ENCODE measurements around the gene LBP.
"Not testable (repeated sequence)": the region's sequence is repeated elsewhere in the genome, so short reads cannot be mapped to it uniquely, and the experiment has no call there.

Gene LBP

DNA sequence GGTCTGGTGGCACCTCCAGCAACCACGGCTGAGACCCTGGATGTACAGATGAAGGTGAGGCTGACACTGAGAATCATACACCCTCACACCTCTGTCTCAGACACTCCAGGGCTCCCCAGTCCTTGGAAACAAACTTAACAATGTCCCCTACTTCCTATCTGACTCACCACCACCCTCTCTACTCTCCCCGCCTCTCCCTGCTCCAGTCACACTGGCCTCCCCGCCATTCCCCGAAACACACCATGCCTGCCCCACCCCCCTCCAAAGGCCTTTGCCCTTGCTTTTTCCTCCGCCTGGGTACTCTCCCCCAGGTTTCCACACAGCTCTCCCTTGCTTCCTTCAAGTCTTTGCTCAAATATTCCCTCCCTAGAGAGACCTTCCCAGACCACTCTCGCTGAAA lies 26.1 kb upstream of the LBP start:
- no peak for DNase-seq (ENCODE audit: low read depth in 2 of 2)

DNA sequence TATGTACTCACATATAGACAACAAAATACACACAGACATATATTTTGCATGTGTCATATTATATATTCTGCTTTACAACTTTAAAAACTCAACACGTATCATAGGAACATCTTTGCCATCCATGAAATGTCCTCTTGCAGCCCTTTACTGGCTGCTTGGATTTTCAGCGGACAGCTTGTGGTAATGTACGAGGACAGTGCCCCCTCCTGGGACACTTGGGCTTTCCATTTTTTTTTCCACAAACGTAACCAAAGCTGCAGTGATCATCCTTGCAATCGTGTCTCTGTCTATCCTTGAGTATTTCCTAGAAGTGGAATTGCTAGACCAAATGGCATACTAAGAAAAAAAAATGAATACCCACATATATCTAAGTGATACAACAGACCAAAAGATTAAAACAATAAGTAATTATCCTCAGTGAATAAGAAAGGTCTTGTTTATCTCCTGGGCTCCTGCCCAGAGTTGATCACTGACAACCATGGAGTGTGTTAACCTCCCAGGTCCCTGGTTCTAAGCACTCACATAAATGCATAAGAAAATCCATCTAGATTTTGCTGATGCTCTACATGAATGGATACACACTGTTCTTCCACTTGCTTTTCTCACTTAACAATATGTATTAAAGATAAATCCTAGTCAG lies 24.2 kb upstream of the LBP start:
- DNase-seq (ENCODE audit: low read depth in 2 of 2), result no peak

DNA sequence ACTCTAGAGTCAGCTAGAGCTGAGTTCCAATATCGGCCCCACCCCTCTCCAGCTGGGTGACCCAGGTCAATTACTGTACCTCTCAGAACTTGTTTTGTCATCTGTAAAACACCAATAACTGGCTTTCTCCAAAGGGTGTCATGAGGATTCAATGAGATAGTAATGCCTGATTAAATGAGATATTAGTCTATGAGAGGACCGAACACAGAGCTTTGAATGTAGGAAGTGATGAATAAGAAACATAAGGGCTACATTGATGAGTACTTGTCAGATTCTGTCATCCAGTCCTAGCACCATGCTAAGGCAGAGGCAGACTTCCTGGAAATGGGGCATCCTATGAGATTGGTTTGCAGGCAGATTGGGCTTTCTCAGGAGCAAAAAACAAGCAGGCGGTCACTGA lies 22.1 kb upstream of the LBP start:
- no peak for DNase-seq (ENCODE audit: low read depth in 2 of 2)

DNA sequence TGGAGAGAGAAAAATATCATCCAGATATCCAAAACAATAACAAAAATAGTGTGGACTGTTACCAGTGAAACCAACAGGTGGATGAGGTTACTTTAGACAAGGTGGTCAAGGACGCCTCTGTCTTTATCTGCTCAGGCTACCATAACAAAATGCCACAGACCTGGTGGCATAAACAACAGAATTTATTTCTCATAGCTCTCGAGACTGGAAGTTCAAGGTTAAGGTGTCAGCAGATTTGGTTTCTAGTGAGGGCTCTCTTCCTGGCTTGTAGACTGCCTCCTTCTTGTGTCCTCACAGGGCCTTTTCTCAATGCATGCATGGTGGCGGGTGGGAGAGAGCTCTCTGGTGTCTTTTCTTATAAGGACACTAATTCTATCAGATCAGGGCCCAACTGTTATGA lies 21.1 kb upstream of the LBP start:
- DNase-seq (ENCODE audit: low read depth in 2 of 2), result no peak

DNA sequence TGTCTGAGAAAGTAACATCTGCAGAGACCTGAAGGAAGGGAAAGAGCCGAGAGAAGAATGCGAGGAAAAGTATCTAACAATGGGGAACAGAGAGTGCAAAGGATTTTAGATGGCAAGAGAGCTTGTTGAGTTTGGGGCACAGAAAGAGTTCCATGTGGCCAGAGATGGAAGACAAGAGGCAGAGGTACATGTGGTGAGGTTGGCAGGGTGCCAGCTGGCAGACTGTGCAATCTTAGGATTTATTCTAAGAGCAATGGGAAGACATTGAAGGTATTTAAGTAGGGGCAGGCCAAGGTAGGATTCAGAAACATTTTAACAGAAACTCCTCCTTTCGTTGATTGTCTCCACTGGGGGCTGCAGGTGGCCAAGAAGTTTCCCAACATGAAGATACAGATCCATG lies 20.4 kb upstream of the LBP start:
- no peak for DNase-seq (ENCODE audit: low read depth in 2 of 2)

DNA sequence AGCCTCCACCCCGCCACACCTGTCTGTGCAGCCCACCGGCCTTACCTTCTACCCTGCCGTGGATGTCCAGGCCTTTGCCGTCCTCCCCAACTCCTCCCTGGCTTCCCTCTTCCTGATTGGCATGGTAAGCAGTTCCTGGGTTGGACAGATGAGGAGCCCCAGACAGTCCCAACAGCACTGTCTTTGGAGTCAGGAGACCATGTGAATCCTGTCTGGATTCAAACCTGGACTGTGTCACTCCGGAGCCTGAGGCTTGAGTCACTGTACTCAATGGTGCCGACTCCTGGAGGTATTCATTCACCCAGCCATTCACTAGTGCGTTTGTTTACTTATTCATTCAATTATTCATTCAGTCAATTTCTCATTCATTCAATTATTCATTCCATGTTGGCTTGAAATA lies 20.0 kb upstream of the LBP start:
- DNase-seq (ENCODE audit: low read depth in 2 of 2), result no peak

DNA sequence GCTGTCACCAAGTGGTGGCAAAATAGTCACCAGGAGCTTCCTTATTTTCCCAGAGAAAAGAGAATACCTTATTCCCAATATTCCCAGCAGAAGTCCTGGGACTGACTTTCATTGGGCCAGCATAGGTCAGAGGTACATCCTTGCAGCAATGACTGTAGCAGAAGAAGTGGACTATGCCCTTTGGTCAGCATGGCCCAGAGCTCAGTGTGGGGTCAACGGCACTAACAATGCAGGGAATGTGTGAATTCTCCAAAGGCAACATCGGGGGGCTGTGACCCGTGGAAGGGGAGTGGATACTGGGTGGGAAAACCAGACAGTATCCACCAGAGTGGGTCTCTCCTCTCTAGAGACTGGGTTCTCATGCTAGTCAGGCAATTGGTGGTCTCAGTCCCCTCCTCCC lies 15.6 kb upstream of the LBP start:
- DNase-seq (ENCODE audit: low read depth in 2 of 2), result no peak

DNA sequence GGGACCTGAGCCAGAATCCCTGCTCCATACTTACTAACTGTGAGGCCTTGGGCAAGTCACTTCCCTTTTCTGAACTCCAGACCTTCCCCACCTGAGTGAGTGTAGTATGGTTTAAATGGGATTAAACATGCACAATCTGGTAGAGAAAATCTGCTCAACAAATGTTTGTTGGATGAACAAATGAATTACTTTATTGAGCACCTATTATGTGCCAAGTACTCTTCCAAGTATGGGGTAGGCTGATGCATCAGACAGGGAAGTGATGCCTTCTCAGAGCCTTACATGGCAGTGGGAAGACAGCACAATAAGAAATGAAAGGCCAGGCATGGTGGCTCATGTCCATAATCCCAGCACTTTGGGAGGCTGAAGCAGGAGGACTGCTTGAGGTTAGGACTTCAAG lies 15.0 kb upstream of the LBP start:
- DNase-seq (ENCODE audit: low read depth in 2 of 2), result no peak

DNA sequence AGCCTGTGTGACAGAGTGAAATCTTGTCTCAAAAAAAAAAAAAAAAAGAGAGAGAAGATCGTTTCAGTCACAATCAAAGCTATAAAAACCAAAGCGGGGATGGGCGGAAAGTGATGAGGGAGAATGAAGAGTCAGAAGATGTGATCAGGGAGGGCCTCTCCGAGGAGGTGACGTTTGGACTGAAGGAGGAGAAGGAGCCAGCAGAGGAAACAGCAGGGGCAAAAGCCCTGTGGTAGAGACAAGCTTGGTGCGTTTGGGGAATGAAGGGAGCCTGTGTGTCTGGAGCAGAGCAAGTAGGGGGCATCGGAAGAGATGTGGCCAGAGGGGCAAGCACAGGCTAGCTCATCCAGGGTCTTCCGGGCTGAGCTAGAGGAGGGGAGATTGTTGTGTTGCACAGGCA lies 14.5 kb upstream of the LBP start:
- DNase-seq (ENCODE audit: low read depth in 2 of 2), result no peak

DNA sequence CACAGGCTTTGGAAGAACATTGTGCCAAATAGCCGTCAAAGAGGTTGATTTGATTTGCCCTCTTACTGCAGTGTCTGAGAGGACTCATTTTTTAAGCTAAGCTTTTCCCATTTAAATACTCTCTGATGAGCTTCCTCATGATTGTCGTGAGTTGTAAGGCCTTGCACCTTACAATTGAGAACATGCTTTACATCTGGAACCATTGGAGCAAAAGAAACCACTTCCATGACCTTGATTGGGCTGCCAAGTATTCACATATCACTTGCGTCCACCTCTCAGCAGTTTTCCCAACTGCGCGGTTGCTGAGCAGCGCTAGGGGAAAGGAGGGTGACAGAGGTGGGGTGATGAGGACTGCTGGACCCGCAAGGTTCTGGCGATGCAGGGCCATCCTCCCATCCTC lies 12.3 kb upstream of the LBP start:
- DNase-seq (ENCODE audit: low read depth in 2 of 2), result no peak

DNA sequence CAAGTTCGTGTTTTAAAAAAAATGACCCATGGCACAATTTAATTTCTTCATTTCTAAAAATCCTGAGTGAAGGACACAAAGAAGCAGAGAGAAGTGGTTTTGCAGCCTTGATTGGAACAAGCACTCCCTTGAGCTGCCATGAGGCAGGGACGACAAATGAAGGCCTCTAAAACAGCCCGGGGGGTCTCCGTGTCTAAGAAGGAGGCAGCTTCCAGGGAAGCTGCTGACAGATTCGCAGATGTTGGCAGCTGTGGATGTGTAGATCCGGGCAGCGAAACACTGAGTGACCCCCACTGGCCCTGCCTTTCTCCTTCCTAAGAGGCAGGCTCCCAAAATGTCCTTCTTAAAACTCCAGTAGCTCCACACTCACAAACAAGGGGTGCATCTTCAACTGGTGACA lies 9.6 kb upstream of the LBP start:
- DNase-seq (ENCODE audit: low read depth in 2 of 2), result no peak

DNA sequence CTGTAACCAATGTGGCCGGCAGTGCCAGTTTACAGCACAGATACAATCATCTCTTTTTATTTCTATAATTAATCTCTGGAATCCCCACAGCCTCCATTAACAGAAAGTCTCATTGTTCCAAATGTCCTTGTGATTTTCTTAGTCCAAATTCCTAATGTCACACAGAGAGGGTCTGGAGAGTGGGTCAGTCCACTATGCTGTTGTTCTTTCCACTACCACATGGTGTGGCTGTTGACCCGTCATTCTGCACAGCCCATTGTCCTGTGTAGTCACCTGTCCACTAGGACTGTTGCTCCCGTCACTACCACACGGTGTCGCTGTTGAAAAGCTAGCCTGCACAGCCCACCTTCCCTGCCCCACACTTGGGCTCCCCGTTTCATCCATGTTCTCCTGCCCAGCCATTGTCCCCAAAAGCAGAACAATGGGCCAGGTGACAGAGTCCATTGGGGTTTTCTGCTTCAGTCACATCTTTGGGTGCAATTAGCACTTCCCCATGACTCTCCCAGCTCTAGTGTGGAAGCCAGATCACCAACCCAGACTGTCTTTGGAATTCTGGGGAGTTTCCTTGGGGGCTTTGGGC lies 8.6 kb upstream of the LBP start:
- no peak for DNase-seq (ENCODE audit: low read depth in 2 of 2)

DNA sequence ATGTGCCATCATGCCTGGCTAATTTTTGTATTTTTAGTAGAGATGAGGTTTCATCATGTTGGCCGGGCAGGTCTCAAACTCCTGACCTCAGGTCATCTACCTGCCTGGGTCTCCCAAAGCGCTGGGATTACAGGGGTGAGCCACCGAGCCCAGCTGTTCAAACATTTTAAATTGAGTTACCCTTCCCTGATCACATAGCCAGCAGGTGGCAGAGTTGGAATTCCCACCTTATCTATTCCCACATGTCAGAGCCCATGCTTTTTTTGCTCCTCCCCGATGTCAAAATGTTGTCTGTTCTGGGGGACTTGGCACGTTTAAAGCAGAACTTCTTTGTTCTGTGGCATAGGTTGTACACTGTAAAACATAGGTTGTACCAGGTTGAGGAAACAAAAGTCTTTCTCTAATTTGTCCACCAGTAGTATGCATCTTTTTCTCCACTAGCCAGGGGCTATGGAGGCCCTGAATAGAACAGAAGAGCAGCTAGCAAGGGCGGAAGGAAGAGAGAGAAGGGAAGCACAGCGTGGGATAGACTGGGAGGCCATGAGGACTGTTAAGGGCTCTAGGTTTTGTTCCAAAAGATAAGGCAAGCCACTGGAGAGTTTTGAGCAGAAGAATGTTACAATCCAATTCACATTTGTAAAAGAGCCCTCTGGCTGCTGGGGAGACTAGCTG lies 7.3 kb upstream of the LBP start:
- DNase-seq (ENCODE audit: low read depth in 2 of 2), result no peak

DNA sequence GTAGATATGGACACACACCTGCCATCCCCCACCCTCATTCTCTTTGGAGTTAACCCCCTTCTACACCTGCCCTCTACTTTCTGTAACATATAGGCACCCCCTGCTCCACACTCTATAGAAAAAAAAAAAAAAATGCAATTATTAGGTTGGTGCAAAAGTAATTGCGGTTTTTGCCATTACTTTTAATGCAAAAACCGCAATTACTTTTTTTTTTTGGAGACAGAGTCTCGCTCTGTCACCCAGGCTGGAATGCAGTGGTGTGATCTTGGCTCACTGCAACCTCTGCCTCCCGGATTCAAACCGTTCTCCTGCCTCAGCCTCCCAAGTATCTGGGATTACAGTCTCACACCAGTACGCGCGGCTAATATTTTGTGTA lies 6.8 kb upstream of the LBP start:
- DNase-seq (ENCODE audit: low read depth in 2 of 2), result not testable (repeated sequence)

DNA sequence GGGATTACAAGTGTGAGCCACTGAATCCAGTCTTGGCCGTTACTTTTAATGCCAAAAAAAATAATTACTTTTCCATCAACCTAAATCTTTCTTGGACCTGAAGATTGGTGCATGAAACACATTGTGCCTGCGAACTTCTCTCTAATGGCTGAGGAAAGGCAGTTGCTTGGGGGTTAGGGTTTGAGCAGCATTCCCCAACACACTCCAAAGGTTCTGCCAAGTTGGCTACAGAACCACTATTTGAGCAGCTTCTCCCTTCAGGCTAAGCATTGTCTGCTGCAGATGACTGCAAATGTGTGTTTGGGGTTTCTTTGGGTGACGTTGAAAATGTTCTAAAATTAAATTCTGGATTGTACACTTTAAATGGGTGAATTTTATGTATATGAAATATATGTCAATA lies 6.3 kb upstream of the LBP start:
- no peak for DNase-seq (ENCODE audit: low read depth in 2 of 2)

DNA sequence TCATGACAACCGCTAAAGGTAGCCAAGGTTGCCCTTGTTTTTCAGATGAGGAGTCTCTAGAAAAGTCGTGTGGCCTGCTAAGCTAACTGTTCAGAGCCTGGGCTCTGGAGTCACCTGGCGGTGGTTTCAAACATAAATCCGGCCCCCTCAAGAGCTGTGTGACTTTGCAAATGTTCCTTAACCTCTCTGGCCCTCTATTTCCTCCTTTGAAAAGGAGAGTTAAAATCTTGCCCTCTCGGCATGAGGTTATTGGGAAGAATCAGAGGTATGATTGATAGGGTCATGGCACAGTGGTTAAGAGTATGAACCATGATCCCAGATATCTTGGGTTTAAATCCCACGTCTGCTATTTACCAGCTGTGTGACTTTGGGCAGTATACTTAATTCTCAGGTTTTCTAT lies 5.6 kb upstream of the LBP start:
- no peak for DNase-seq (ENCODE audit: low read depth in 2 of 2)

DNA sequence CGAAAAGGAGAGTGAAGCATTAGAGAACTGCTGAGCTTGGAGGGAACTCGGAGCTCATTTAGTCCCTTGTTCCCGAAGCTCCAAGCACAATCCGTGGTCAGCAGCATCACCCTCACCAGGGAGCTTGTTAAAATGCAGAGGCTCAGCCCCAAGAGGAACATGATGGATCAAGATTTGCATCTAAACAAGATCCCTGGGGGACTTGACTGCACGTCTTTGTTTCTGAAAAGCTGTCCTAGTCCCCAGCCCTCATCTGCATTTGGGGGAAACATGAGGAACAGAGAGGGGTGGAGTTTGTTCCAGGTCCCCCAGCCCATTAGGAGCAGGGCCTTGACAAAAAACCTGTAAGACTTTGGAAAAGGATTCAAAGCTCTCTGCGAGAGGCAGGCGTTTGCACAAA lies 4.1 kb upstream of the LBP start:
- DNase-seq (ENCODE audit: low read depth in 2 of 2), result no peak

DNA sequence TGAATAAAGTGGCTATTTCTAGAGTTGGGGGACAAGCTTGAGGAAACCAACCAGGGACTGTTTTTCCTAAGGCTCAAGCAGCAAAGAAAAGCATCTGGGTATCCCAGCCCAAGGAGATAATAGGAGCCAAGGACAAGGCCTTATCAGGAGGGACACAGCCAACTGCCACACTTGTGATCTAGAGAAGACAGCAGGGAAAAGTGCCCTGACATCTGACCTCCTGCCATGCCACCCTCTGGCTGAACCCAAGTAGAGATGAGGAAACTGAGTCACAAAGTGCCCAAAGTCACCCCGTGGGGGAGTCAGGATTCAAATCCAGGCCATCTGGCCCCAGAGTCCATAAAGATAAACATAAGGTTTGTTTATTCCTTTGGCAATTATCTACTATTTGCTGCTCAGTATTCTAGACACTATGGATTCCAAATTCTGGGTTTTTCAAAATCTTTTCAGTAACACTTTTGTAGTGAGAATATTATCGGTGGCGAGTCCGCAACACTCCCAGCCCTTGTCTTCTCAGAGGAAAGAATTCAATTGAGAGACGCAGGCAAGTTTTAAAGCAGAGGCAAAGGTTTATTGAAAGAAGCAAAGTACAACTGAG lies 3.5 kb upstream of the LBP start:
- no peak for DNase-seq (ENCODE audit: low read depth in 2 of 2)

DNA sequence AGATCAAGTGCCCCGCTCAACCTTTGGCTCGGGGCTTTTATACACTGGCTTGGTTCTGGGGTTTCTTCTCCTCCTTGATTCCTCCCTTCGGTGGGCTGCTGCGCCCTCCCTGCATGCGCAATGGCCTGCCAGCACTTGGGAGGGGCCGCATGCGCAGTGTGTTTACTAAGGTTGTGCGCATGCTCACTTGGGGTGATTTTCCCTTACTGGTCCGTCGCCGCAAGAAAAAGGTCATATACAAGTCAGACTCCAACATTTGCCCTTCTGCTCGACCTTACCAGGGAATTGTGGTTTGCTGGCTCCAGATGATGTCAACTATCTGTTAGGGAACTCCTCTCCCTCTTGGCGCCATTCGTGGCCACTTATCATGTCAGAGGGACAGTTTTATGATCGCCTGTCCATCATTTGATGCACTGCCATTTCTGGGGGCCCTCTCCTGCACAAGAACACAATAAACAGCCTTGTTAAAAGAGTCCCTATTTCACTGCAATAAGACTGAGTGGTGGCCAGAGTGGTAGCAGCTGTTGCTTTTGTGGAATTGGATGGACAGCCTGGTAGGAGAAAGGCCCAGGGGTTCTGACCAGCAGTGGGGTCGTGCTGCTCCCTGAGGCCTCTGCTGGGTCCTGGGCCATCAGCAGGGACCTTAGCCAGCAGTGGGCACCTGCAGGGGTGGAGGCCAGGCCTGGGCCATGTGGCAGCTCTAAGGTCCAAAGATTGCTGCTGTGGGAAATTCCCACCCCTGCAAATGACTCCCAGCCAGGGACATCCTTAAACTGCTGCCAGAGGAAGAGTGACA lies 2.8 kb upstream of the LBP start:
- no peak for DNase-seq (ENCODE audit: low read depth in 2 of 2)

DNA sequence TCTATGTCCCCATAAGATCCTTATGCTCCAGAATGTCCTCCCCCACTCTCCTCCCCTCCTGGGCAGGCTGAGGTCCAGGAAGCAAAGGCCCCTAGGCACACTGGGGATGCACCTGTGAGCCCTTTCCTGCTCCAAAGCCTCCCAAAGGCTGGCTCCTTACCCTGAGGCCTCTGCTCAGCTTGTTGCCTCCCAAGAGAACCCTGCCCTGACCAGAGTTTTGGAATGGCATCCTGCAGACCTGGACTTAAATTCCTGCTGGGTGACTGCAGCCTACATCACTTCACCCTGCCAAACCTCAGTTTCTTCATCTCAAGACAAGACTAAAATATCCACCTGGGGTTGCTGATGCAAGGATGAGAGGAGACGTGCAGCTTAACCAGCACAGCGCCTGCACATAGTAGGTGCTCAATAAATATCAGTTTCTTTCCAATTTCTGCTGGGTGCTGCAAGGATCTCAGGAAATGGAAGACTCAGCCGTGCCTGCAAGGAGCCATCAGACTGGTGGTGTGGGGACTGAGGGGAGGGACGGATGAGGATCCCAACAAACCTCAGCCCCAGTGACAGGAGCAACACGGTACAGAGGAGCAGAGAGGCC lies 2.1 kb upstream of the LBP start:
- no peak for DNase-seq (ENCODE audit: low read depth in 2 of 2)

DNA sequence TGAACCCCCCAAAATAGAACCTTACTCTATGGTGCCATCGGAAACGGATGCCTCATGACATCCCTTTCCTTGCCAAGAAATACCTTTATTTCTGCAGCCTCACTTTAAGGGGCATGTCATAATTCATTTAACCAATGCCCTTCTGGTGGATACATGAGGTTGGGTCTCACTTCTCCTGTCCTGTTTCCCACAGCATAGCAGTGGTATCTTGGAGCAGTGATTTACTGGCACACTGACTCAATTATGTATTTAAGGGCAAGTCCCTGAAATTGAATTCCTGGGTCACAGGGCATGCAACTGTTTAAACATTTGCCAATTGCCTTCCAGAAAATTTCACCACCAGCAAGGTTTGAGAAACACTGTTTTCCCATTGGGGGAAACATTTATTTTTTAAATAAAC lies 639 bp upstream of the LBP start:
- DNase-seq (ENCODE audit: low read depth in 2 of 2), result no peak

DNA sequence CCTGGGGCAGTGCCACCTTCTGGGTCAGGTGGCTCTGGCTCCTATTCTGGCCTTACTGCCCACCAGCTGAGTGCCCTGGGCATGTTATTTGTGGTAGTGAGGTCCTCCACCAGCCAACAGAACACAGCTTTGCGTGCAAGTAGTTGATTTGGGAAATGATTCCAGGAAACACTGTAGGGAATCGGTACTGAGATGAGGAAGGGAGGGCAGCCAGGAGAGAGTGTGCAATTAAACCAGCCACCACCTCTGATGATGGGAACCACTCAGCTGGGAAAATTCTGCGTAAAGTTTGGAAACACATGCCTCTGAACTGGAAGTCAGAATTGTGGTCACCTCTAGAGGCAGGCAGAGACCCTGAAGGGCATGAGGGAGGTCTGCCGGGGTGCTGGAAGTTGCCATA lies 459 bp downstream of the LBP start:
- DNase-seq (ENCODE audit: low read depth in 2 of 2), result no peak

Data from stimulated activated CD8-positive, alpha-beta memory T cell treated with anti-CD3 and anti-CD28 coated beads, Interleukin-7, amount 100 ng/mL, for 4 hours (primary cell).